ENCODE measurements around the gene TMEM253. TPM values are rescaled to one million over a fixed set of nuclear protein-coding genes. Genes with fewer than 3 reads are reported as not detected.

TMEM253 gene
- not detected for polyA plus RNA-seq (ENCODE audit: low read depth in 6 of 6)

DNA sequence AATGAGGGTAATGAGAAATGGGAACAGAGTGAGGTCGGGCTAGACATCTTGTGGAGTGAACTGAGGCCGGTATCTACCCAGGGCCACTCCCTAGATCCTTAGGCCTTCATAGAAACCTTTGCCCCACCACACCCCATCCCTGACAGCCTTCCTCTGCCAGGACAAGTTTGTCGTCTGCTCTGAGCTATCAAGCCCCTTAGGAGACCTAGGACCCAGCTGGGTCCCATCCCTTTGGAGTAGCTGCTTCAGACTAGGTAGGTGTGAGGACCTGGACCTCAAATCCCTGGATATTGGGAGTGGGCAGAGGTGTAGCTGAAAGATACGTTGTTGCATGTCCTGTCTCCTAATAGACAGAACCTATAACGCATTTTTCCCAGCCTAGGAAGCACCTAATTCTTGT, at the start of gene TMEM253:
Gene TMEM253 (plus strand): TSS at position 136 of the 400 bp plus-strand sequence. CDS start 278 bp downstream, outside the sequence.
- Mint-ChIP-seq H3K36me3 (no peaks in the 10 kb centered on the region), H3K27me3 (peaks cover 0 to 18% (median 10%) of the 10 kb centered on the region in 3 donors), H3K4me1 (peaks cover 19 to 40% (median 24%) of the 10 kb centered on the region in 3 donors), H3K4me3 (peak within 1 kb of the TSS in 2 of 8 donors; percentile 65 to 87), H3K9me3 (no peaks in the 10 kb centered on the region), H3K27ac (peak within 1 kb of the TSS in 1 of 6 donors; percentile 81)
- DNase-seq (no peak), ATAC-seq (ENCODE audit: low read depth in 2 of 2) (no peak)

DNA sequence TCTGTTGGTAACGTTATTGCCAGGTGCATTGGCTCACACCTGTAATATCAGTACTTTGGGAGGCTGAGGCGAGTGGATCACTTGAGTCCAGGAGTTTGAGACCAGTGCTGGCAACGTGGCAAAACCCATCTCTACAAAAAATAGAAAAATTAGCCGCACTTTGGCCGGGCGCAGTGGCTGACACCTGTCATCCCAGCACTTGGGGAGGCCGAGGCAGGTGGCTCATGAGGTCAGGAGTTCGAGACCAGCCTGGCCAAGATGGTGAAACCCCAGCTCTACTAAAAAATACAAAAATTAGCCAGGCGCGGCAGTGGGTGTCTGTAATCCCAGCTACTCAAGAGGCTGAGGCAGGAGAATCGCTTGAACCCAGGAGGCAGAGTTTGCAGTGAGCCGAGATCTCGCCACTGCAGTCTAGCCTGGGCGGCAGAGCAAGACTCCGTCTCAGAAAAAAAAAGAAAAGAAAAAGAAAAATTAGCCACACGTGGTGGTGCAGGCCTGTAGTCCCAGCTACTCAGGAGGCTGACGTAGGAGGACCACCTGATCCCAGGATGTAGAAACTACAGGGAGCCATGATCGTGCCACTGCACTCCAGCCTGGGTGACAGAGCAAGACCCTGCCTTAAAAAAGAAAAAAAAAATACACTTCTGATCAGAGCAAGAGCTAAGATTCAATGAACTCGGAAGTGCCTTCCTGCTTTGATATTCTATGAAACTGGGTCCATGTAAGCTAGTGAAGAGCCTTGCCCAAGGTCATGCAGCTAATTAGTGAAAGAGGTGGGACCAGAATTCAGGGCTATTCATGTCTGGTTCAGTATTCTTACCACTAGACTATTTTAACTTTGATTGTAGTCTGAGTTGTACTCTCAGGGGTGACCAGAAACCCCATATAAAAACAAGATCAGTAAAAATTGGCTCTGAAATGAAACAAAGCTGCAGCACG, 47.4 kb upstream of the TMEM253 start:
- H3K36me3 Mint-ChIP-seq: no peaks in the 10 kb centered on the region
- H3K4me1 Mint-ChIP-seq: no peaks in the 10 kb centered on the region
- DNase-seq (no peak), ATAC-seq (ENCODE audit: low read depth in 2 of 2) (no peak)
- H3K9me3 Mint-ChIP-seq: no peaks in the 10 kb centered on the region
- no peak overlapping the region for H3K4me3 Mint-ChIP-seq
- peaks cover 8 to 13% (median 12%) of the 10 kb centered on the region in 3 donors for H3K27me3 Mint-ChIP-seq
- peak overlapping the region in 1 of 6 donors; percentile 7 for H3K27ac Mint-ChIP-seq

DNA sequence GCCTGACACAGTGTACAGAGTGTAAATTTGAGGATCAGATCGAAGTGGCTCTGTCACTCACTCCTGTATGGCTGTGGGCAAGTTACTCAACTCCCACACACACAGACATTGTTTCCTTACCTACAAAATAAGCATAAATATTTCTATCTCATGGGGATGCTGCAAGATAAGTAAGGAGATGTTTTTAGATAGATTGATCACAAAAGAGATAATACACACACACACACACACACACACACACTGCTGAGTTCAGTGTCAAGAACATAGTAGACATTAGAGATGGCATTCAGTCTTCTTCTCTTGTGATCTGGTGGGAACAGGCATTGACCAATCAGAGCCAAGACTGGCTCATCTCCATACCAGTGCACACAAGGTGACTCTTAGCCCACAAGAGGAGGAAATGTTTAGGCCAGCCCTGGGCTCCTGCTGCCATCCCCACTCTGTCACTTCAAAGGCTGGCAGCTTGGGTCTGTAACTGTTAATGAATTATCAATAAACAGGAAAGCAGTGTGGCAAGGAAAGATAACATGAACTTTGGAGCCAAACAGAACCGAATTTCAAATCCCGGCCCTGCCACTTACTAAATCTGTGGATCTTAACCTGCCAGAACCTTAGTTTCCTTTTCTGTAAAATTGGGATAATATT, 46.6 kb upstream of the TMEM253 start:
- ATAC-seq (ENCODE audit: low read depth in 2 of 2) (no peak), DNase-seq (no peak)
- H3K4me1 Mint-ChIP-seq: no peaks in the 10 kb centered on the region
- H3K27me3 Mint-ChIP-seq: peaks cover 8 to 14% (median 10%) of the 10 kb centered on the region in 3 donors
- peak overlapping the region in 1 of 6 donors; percentile 7 for H3K27ac Mint-ChIP-seq
- no peaks in the 10 kb centered on the region for H3K9me3 Mint-ChIP-seq
- no peak overlapping the region for H3K4me3 Mint-ChIP-seq
- H3K36me3 Mint-ChIP-seq: no peaks in the 10 kb centered on the region

DNA sequence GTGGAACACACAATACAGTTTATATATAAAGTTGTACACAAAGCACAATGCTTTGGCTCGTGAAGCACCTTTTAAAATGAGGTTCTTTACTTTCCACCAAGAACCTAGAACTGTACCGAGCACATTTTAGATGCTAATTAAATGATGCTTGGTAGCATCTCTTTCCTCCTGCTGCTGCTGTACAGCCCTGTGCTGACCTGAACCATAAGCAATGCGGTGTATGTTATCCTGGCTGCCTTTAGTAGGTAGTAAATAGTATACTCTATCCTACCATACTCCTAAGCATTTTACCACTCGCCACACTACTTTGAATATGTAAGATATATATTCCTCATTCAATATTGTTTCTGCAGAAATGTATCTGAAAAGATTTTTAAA, 46.1 kb upstream of the TMEM253 start:
- no peak overlapping the region for H3K4me3 Mint-ChIP-seq
- no peaks in the 10 kb centered on the region for H3K9me3 Mint-ChIP-seq
- no peaks in the 10 kb centered on the region for H3K36me3 Mint-ChIP-seq
- H3K4me1 Mint-ChIP-seq: no peaks in the 10 kb centered on the region
- DNase-seq: no peak
- H3K27me3 Mint-ChIP-seq: peaks cover 11 to 18% (median 13%) of the 10 kb centered on the region in 3 donors
- H3K27ac Mint-ChIP-seq: no peak overlapping the region
- ATAC-seq (ENCODE audit: low read depth in 2 of 2): no peak

DNA sequence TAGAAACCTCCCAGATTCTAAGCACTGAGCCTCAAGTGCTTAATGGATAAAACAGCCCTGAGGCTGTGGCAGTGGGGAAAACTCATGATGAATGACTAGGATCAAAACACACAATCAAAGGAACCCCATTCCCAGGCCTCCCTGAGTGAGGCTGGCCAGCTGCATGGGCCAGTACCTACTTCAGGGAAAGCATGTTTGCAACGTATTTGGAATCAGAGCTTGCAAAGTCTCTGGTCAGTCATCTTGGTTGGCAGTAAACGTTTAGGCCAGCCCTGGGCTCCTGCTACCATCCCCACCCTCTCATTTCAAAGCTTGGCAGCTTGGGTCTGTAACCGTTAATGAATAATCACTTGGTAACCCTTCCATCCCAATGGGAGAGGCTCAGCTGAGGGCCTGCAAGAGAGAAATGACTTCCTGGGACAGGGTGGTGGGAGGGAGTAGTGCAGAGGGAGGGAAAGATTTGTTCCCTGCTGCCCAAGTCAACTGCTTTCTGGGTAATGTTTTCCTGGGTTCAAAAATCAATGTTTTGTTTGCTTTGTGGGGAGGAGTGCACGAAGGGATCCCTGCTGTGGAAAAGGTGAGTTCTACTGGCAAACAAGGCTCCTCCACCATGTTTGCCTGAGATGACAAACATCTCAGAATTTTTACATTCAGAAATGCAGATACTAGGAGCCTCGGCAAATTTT, 45.3 kb upstream of the TMEM253 start:
- no peaks in the 10 kb centered on the region for H3K4me1 Mint-ChIP-seq
- DNase-seq: no peak
- H3K36me3 Mint-ChIP-seq: no peaks in the 10 kb centered on the region
- no peak overlapping the region for H3K27ac Mint-ChIP-seq
- H3K27me3 Mint-ChIP-seq: peaks cover 13 to 26% (median 21%) of the 10 kb centered on the region in 3 donors
- H3K9me3 Mint-ChIP-seq: no peaks in the 10 kb centered on the region
- no peak for ATAC-seq (ENCODE audit: low read depth in 2 of 2)
- no peak overlapping the region for H3K4me3 Mint-ChIP-seq

DNA sequence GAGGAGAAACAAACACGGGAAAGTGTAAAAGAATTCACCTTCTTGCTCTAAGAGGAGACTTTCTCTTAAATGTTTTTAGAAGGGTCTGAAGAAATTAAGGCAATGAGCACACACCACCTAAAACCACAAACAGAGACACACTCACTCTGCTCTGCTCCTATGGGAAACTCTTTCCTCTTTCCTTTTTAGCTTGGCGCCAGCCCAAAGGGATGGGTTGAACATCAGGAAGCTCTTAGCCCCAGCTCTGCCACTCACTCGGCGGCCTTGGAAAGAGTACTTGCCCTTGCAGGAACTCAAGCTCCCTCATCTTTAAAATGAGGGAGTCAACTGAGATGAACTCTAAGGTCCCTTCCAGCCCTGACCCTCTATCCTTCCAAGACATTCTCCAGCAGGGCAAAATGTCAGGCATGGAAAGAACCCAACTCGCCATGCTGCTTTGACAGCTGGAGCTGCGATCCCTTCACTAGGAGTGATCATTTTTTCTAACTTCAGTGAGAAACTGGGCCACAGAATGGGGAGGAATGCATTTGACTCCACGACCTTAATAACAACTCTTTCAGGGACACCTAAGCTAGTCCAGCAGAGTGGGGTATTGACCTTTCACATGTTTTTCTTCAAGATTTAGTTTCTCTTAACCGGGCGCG, 44.2 kb upstream of the TMEM253 start:
- ATAC-seq (ENCODE audit: low read depth in 2 of 2): no peak
- Mint-ChIP-seq H3K36me3 (no peaks in the 10 kb centered on the region), H3K4me3 (no peak overlapping the region), H3K27me3 (peaks cover 14 to 34% (median 28%) of the 10 kb centered on the region in 3 donors), H3K4me1 (no peaks in the 10 kb centered on the region), H3K9me3 (no peaks in the 10 kb centered on the region), H3K27ac (no peak overlapping the region)
- DNase-seq: no peak

DNA sequence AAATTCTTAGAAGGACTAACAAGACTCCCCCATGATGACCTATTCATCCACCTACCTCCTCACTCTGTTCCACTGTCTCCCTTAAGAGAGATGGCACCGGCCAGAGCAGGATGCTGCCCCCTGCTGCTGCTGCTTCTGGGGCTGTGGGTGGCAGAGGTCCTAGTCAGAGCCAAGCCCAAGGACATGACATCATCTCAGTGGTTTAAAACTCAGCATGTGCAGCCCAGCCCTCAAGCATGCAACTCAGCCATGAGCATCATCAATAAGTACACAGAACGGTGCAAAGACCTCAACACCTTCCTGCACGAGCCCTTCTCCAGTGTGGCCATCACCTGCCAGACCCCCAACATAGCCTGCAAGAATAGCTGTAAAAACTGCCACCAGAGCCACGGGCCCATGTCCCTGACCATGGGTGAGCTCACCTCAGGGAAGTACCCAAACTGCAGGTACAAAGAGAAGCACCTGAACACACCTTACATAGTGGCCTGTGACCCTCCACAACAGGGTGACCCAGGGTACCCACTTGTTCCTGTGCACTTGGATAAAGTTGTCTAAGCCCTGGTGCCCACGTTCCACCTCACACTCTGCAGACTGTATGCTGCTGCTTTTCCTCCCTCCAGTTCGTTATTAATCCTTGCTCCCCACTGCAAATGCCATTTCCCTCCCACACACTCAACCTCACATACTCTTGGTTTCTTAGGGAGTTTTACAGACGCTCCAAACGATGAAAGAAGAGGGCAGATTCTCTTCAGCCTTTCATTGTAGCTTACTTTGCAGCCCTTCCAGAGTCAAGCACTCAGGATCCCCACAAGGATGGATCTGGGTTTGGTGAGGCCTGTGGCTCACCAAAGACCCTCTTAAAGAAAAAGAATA, 42.8 kb upstream of the TMEM253 start, which contains the start of gene RNASE8:
Gene RNASE8 (plus strand): TSS at position 20 of the 873 bp plus-strand sequence. CDS start 71 bp downstream, at position 91.
- H3K27ac Mint-ChIP-seq: no peak within 1 kb of the TSS

DNA sequence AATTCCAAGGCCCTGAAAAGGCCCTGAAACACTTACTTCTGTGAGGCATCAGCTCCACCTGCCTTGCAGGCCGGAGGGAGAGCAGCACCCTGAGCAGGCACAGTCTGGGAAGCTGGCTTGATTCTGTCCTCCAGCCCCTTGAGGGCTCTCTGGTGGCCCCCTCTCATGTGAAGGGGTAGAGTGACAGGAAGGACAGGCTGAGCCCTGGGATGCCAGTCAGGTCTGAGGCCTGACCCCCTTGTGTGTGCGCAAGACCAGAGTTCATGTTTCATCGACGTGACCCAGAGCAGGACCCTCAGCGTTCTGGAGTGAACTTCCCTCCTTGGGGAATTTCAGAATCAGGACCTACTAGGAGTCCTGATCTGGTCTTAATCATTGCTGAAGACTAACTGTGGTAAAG, 42.0 kb upstream of the TMEM253 start:
- DNase-seq: no peak
- Mint-ChIP-seq H3K4me1 (no peaks in the 10 kb centered on the region), H3K9me3 (no peaks in the 10 kb centered on the region), H3K27ac (no peak overlapping the region), H3K4me3 (no peak overlapping the region), H3K27me3 (peaks cover 20 to 33% (median 28%) of the 10 kb centered on the region in 3 donors), H3K36me3 (no peaks in the 10 kb centered on the region)
- ATAC-seq (ENCODE audit: low read depth in 2 of 2): no peak

More for the DNA sequence above, 42.8 kb upstream of the TMEM253 start, which contains the start of gene RNASE8:
- H3K27me3 Mint-ChIP-seq: peaks cover 20 to 28% (median 28%) of the 10 kb centered on the region in 3 donors
- no peaks in the 10 kb centered on the region for H3K9me3 Mint-ChIP-seq
- no peak for ATAC-seq (ENCODE audit: low read depth in 2 of 2)
- no peak within 1 kb of the TSS for H3K4me3 Mint-ChIP-seq
- no peak for DNase-seq
- no peaks in the 10 kb centered on the region for H3K4me1 Mint-ChIP-seq
- H3K36me3 Mint-ChIP-seq: no peaks in the 10 kb centered on the region

DNA sequence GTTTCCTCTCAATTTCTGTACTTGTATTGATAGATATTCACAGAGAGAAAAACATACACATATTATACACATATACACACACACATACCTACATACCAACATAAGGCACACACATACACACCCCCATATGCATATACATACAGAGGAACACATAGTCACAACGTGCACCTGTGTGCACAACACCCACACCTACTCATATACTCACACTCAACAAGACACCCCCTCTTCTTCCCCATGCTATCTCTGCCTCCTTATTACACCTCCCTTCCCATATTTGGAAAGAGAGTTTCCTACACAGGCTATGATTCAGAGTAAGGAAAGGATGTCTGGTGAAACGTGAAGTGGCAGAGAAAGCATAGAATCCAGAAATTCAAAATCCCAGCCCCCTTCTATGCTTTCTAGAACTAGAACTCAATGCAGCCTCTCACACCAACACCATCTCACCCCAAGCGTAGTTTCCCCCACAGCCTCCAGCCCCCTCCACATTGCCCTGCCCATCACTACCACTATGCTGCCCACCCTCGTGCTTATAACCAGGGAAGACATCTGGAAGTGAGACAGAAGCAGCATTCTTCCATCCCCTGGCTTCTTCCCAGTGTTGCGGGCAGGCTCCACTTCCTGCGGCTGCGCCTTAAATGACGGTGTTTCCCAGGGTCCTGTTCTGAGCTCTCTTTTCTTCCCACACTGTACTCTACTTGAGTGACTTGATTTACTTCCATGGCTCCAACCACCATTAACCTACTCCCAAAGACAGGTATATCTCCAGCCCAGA, 40.8 kb upstream of the TMEM253 start:
- peaks cover 20 to 34% (median 28%) of the 10 kb centered on the region in 3 donors for H3K27me3 Mint-ChIP-seq
- H3K9me3 Mint-ChIP-seq: no peaks in the 10 kb centered on the region
- ATAC-seq (ENCODE audit: low read depth in 2 of 2): no peak
- no peak for DNase-seq
- H3K4me1 Mint-ChIP-seq: no peaks in the 10 kb centered on the region
- no peak overlapping the region for H3K4me3 Mint-ChIP-seq
- H3K27ac Mint-ChIP-seq: peak overlapping the region in 1 of 6 donors; percentile 13
- no peaks in the 10 kb centered on the region for H3K36me3 Mint-ChIP-seq

DNA sequence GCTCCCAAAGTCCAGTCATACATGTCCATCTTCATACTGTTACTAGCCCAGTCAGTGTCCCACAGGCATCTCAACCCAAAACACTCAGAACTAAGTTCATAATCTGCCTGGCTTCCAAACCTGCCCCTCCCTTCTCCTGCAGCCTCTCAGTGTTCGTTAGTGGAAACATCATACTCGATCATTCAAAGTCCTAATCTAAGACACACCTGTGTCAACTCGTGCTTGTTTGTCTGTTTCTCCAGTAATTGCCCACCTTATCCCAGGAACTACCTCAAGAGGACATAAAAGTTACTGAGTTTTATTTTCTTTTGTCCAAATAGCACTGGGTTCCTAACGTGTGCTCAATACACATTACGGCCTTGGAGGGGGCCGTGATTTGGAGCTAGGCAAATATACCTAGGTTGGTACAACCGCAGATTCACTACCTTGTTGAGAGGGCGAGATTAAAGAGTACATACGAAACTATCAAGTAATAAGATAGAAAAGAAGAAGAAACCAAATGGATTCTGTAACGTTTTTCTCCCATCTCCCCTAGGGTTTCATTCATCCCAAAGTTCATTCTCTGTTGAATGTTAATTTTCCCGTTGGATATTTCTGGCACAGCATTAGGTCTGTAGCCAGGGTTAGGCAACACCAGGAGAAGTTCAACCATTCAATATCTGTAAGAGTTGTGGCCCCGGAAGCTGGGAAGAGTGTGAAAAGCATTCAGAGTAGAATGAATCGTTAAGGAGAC, 40.1 kb upstream of the TMEM253 start:
- Mint-ChIP-seq H3K4me3 (no peak overlapping the region), H3K9me3 (no peaks in the 10 kb centered on the region), H3K27me3 (peaks cover 20 to 41% (median 35%) of the 10 kb centered on the region in 3 donors), H3K36me3 (no peaks in the 10 kb centered on the region), H3K27ac (no peak overlapping the region), H3K4me1 (no peaks in the 10 kb centered on the region)
- ATAC-seq (ENCODE audit: low read depth in 2 of 2) (no peak), DNase-seq (no peak)

DNA sequence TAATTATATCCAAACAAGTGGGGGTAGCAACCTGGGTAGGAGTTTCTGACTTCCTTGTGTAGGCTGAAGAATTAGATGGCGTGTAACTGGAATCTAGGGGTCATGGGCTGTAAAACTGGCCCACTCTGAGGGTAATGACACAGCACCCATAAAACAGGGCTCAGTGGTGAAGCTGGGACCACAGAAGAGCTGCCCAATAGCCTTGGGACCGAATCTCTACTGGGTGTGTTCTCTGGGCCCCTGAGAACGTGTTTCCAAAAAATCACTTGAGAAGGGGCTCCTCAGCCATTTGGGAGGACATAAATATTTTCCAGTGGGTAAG, 39.6 kb upstream of the TMEM253 start:
- Mint-ChIP-seq H3K36me3 (no peaks in the 10 kb centered on the region), H3K4me1 (no peaks in the 10 kb centered on the region), H3K9me3 (no peaks in the 10 kb centered on the region), H3K27me3 (peaks cover 20 to 47% (median 40%) of the 10 kb centered on the region in 3 donors), H3K4me3 (no peak overlapping the region), H3K27ac (no peak overlapping the region)
- DNase-seq (no peak), ATAC-seq (ENCODE audit: low read depth in 2 of 2) (no peak)

Data from naive B cell (primary cell).